GM19351 (cell line): ENCODE measurements around the gene LAMB1.
"Not testable (repeated sequence)": the region's sequence is repeated elsewhere in the genome, so short reads cannot be mapped to it uniquely, and the experiment has no call there.

Source experiments
- ATAC-seq: cut with Tn5 transposase; IDR thresholded peaks from one replicate; pipeline ENCODE4 v1.9.1; 2021; ENCODE audit warnings: mild to moderate bottlenecking, moderate library complexity; ENCODE audit not compliant: unreplicated experiment

LAMB1 gene

DNA sequence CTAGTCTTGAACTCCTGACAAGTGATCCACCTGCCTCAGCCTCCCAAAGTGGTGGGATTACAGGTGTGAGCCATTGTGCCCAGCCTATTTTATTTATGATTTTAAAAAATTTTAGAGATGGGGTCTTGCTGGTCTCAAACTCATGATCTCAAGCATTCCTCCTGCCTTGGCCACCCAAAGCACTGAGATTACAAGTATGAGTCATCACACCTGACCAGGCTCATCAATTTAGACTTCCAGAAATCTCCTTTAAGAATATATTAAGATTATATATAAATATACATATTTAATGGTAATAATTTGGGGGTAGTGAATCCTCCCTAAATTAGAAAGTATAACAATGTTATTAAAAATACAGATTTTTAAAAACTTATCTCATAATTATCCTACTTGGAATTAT, 29.1 kb downstream of the LAMB1 start:
- ATAC-seq: no peak

DNA sequence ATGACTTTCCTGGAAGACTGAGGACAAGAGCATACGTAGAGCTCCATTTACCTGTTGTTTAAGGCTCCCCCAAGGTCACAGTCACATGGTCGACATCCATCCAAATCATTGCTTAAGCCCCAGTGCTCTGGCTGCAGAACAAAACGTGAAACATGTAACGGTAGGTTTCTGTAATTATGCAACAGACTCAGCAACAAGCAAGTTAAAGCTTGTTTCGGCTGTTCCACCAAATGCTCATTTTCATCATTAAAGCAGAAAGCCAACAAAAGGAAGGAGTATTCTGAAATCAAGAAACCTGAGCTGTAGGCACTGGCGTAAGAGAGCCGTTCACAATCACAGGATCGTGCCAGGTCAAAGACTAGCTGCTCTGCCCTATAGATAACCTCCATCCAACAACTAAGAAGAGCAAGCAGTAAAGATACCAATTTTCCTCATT, 30.0 kb downstream of the LAMB1 start:
- no peak for ATAC-seq

DNA sequence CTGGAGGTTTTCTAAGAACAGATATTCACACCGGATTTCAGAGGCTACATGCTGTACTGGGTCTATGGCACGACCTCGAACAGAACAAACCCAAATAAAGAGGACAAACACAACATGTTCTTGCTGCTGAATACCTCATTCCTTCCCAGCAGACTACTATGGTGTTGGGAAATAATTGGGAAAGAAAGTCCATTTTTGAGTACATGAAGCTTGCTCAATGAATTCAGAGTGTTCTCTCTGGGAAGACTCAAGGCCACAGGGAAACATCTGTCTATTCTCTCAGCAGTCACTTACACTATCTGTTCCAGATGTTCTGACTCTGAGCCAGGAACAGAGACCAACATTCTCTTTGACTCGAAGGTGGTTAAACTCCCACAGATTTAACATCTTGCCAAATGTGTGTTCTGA, 30.9 kb downstream of the LAMB1 start:
- no peak for ATAC-seq

DNA sequence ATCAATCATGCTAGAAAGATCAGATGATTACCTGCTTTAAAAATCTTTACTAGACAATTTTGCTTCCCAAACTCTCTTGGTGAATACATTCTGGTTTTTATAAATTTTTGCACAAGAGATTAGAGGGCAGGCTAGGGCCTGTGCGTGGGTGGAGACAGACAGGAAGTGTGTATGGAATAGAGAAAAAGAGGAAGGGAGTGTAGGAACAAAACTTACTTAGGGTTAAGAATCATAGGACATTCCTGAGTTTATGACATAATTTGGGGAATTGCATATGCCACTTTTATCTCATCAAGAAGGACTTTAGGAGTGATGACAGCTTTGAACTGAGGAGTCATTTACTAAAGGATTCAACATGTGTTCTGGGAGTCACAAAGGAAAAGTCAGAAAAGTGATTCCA, 31.3 kb downstream of the LAMB1 start:
- no peak for ATAC-seq

DNA sequence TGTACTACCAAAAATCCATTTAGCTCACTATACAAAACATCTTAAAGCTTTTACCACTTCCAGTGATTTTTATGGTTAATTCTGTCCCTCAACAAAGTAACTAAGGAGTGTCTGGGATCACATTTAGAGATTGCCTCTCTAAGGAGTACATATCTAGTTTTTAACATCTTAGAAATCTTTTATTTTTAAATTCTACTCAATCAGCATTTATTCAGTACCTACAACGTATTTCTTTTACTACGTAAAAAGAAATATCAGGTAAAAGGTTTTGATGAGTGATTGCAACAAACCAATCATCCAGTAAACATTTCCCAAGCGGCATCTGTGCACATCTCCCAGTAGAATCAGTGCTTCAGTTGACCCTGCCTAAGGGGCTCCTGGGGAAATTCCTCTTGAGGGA, 31.9 kb downstream of the LAMB1 start:
- no peak for ATAC-seq

DNA sequence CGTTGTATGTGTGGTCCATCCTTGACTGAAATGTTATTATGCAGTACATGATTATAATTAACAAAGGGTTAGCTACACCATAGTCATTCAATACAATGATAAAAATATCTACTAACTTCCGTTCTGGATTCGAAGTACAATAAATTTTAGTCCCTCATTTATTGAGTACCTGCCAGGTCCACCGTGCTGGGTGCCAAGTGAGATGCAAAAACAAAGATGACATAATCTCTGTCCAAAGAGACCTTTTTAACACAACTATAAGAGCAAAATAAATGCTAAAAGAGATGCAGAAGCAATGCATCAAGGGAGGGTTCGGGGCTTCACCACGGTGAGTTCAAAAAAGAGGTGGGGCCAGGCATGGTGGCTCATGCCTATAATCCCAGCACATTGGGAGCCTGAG, 33.1 kb downstream of the LAMB1 start:
- ATAC-seq: no peak

DNA sequence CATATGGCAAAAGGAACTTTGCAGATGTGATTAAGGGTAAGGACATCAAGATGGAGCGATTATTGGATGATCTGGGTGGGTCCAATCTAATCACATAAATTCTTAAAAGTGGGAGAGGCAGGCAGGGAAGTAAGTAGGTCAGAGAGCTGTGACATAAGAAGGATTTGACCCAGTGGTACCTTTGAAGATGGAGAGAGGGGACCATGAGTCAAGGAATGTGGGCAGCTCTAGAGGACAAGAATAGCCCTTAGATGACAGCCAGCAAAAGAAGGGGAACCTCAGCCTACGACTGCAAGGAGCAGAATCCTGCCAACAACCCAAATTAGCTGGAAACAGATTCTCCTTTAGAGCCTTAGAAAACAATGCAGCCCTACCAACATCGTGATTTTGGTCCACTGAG, 34.5 kb downstream of the LAMB1 start:
- no peak for ATAC-seq

DNA sequence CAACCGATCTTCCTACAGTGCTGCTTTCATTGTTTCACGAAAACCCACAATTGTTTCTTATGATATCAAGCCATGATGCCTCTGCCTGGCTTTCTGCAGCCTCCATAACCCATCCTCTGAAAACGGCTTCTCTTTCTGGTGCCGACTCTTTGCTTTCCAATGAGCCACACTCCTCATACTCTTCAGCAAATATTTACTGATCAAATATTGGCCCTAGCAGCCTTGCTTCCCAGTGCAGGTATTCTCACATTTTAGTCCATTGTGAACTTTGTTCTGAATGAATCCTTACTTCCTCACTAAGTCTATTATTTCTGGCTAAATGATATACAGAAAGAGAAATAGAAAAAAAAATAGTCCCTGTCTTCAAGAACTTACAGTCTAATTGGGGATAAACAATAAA, 35.5 kb downstream of the LAMB1 start:
- ATAC-seq: no peak

DNA sequence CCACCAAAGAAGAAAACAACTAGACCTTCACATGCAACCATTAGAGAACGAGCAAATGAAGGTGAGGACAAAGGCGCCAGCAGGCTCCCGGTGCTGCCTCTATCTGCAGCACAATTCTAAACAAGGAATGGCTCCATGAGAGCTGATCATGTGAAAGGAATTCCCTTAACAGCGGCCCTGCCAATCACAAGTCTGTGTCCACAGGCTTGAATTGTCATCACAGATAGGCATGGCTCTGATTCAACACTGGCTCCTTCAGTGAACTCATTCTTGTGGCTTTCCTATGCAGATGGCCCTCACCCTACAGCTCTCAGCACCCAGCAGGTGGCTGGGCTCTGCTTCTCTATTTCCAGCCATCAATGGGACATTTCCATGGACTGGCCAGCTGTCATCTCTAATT, 36.2 kb downstream of the LAMB1 start:
- ATAC-seq: no peak

DNA sequence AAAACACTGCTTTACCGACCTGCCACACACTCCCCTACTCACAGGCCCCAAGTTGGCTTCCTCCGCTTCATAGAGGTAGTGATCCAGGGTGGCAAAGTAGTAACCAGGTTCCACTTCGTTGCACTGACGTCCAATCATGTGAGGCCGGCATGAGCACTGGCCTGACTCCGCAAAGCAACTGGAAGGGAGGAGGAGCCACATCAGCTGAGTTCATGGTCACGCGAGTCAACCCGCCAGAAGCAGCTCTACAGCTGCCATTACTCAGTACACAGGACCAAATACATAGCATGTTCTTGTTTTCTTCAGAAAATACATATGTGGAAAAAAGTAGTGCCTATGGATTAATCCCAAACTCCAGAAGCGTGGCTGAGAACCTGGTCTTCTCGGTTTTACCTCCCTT, 38.5 kb downstream of the LAMB1 start:
- ATAC-seq: no peak

DNA sequence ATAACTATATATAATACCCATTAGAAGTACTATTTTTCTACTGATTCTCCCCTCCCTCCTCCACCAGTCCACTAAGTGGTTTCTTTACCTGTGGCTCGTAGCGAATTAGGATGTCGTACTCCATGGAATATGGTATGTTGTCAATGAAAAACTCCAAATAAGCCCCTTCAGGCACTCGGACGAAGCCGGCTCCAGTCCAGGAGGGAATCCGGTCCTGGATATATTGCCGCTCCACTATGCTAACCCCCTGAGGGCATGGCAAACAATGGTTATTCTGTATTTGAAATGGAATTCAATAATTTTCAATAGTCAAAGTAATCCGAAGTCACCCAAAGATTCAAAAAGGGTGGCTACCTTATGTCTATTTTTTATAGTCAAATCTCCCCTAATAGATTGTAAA, 40.1 kb downstream of the LAMB1 start:
- no peak for ATAC-seq

DNA sequence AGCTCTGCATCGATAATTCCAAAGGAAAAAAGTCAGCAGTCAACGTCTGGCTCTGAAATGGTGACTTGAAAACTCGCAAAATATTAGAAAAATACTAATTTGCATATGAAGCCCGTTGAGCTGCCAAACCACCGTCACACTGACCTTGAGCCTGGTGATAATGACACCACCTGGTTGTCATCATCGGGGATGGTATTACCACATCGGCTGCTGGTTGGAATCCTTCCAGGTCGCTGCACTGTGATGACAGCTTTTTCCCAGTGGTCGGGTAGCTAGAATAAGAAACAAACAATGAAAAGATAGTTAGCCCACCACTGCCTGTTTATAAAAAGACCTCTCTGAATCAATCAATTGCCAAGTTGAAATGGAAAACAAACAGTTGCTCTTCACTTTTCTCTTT, 41.6 kb downstream of the LAMB1 start:
- ATAC-seq: no peak

DNA sequence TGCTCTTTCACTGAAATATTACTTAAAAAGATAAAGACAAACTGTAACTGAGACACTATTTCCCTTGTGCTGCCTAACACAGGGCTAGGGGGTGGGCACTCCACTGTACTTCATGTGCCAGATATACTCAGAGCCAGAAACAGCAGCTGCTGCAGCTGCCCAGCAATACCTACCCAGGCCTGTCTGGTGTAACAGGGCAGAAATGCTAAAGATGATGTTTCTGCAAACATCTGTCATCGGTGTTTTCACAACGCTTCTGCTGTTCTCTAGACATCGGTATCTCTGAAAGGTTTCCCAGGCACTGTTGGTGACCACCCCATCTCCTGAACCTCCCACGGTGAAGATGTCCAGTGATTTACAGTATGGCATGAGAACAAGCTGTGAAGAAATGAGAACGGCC, 42.7 kb downstream of the LAMB1 start:
- no peak for ATAC-seq

DNA sequence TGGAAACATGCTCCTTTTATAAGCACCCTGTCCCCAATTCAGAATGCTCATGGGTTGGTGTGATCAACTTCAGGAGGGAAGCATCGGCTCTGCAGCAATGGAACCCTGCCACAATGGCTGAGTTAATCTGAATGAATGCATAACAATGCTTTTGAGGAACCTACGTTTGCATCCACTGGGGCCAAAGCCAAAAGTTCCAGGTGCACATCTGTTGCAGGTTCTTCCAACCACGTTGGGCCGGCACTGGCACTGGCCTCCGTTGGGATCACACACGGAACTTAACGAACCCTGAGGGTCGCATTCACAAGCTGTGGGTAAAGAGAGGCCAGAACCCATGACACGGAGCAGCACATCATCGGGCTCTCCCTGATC, 43.4 kb downstream of the LAMB1 start:
- ATAC-seq: no peak

DNA sequence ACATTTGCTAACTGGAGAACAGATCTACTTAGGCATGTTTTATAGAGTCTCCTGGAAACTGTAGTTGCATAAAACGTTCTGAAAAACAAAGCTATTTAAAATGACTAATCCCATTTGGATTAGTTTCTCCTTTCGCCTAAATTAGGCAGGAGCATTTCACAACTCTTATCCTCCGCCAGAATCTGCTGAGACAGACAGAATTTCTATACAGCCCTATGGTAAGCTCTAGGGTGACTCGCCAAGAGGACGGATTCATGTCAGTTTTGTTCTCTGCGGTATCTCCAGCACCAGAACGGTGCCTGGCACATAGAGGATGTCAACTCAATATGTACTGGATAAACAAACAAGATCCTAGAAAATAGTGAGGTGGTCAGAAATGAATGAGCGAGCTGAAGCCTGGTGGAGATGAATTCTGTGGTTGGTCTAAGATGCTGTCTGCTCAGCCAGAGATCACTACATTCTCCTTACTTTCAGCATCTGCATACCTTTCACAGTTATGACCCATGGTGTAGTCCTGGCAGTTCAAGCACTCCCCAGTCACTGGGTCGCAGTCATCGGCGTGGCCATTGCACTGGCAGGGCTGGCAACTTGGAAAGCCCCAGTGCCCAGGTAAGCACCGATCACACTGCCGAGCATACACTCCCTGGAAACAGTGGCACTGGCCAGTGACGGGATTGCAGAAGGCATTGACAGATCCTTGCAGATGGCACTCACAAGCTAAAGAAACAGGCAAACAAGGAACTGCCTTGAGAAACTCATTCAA, 44.0 kb downstream of the LAMB1 start:
- ATAC-seq: no peak

DNA sequence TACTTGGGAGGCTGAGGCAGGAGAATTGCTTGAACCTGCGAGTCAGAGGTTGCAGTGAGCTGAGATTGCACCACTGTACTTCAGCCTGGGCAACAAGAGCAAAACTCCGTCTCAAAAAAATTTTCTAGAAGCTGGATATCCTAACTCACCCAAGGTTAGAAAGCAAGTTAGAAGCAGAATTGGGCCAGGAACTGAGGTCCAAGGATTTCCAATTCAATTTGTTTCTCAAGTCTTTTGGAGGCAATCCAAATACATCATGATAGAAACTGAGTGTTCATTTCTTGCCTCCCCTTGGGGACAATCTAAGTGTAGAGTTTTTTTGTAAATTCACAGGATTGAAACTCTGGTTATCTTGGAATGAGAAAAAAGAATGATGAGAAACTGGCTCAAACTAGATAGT, 45.5 kb downstream of the LAMB1 start:
- ATAC-seq: no peak

DNA sequence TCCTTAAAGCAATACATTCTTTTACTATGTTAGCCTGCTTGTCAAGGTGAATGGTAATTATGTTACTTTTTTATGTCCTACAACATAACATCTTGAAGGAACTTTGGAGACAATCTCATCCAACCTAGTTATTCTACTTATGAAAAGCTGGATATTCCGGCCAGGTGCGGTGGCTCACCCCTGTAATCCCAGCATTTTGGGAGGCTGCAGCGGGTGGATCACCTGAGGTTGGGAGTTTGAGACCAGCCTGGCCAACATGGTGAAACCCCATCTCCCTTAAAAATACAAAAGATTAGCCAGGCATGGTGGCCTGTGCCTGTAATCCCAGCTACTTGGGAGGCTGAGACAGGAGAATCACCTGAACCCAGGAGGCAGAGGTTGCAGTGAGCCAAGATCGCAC, 46.0 kb downstream of the LAMB1 start:
- not testable (repeated sequence) for ATAC-seq

DNA sequence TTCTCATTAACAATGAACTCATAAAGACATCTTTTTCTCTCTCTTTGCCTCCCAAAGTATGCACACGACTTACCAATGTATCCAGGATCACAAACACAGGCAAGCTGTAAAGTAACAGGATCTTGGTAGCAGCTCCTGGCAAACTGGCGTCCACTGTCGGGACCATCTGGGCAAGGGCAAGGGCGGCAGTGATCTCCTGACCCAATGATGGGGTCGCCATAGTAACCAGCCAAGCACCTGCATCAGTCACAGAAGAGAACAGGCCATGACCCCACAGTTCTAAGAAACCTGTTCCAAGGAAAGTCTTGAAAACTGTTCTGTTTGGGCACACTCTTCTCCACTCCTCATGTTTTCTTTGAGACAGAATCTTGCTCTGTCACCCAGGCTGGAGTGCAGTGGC, 47.6 kb downstream of the LAMB1 start:
- no peak for ATAC-seq

DNA sequence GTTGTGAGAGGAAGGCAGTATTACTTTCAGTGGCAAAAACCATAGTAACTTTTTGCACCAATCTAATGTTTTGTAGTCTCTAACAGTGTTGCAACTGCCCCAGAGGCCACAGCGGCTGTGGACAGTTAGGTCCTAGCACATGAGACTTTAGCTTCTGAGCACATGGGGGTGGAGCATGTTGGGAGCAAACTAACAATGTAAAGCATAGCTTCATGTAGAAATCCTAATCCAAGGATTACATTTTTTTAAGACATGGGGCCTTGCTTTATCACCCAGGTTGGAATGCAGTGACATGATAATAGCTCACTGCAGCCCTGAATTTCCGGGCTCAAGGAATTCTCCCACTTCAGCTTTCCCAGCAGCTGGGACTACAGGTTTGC, 49.0 kb downstream of the LAMB1 start:
- ATAC-seq: no peak

DNA sequence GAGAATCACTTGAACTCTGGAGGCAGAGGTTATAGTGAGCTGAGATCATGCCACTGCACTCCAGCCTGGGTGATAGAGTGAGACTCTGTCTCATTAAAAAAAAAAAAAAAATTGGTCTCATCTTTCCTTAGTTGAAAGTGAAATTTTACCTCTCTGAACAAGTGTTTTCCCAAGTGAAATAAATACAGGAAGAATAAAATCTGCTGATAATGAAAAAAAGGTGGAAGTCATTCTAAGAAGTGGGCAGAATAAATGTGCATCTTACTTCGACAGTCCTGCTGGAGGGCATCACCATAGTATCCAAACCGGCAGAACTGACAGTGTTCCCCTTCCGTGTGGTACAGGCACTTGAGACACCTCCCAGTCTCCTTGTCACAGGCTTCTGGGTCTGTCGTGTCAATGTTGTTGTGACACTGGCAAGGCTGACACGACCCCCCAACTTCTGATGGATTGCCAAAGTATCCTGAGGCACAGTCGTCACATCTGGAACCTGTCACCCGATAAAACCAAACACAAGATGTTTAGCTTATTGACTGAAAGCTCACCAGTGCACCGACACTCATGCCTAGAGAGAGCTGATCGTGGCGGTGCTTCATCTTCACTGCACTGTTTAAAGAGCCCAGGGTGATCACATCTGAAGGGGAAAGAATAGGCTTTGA, 49.6 kb downstream of the LAMB1 start:
- no peak for ATAC-seq

DNA sequence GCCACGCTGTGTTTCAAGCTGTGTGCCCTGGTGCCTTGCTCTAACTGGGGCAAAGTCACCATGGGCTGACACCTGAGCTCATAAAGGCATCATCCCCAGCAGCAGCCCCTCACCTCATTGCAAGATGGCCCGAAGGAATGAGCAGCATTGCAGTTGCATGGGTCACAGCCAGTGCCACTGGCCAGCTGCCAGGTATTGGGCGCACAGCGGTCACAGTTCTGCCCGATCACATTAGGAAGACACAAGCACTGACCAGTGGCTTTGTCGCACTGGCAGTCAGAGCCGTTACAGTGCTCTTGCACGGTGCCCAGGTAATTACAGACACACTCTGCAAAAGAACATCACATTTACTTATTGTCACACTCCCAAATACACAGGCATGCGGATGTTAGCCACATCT, 51.1 kb downstream of the LAMB1 start:
- ATAC-seq: no peak

DNA sequence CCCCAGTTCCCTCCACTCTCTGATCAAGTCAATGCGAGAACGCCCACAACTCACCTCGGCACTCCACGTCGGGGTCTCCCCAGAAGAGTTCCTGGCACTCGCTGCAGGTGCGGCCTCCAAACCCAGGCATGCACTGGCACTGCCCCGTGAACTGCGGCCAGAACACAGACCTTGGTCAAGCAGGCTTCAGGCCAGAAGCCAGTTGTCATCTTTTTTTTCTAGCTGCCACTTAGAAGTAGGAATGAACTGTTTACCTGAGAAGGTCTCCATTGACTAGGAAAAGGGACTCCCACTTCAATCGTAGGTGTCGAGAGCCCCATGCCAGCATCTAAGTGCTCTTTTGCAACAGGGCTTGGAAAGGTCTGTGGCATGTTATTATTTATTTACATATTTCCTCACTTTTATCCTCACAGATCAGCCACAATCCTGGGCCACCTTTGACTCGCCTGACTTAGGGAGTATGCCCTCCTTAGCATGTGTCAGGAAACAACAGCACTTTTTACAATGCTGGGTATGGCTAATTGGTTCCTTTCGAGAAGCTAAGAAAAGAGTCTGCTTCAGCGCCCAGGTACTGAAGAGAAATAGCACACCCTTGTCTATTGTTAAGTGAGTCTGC, 51.7 kb downstream of the LAMB1 start:
- no peak for ATAC-seq
